Lung (tissue), 12 donors: Measurements from ENCODE around the gene LARGE1. TPM values are rescaled to one million over a fixed set of nuclear protein-coding genes. Genes with fewer than 3 reads are reported as not detected.

Experiments
- ATAC-seq: fragments of 200-7000 bp; cut with Tn5 transposase; one replicate; pipeline ENCODE4 v1.9.1; 2020; ENCODE audit warnings: moderate number of reproducible peaks; ENCODE audit not compliant: insufficient read depth, low FRiP score
- DNase-seq, 3 donors: peaks; one replicate each; pipeline ENCODE4 v3.0.0-alpha.2; 2013 to 2017
- H3K27ac ChIP-seq, 2 donors: one replicate each; pipeline ENCODE4 v1.5.1; 2013; ENCODE audit warnings: mild to moderate bottlenecking in 2 of 2, moderate library complexity in 2 of 2, control low read depth in 1 of 2, inconsistent platforms in 1 of 2, low read depth in 1 of 2, low read length in 1 of 2
- H3K27me3 ChIP-seq, 3 donors: one replicate each; pipeline ENCODE4 v1.5.1; 2013; ENCODE audit warnings: low read length in 2 of 3; ENCODE audit not compliant: control insufficient read depth in 3 of 3, insufficient read depth in 3 of 3
- H3K36me3 ChIP-seq, 4 donors: one replicate each; pipeline ENCODE4 v1.5.1; 2013; ENCODE audit warnings: low read length in 4 of 4, mild to moderate bottlenecking in 1 of 4, moderate library complexity in 1 of 4; ENCODE audit not compliant: control insufficient read depth in 4 of 4, insufficient read depth in 4 of 4
- H3K4me1 ChIP-seq, 5 donors: one replicate each; pipeline ENCODE4 v1.5.1; 2013; ENCODE audit warnings: low read length in 5 of 5, mild to moderate bottlenecking in 2 of 5, moderate library complexity in 1 of 5; ENCODE audit not compliant: control insufficient read depth in 5 of 5, insufficient read depth in 5 of 5
- H3K4me3 ChIP-seq: one replicate; pipeline ENCODE4 v1.5.1; 2013; ENCODE audit warnings: mild to moderate bottlenecking, control low read depth, moderate library complexity
- H3K9ac ChIP-seq, 2 donors: one replicate each; pipeline ENCODE4 v1.5.1; 2013; ENCODE audit warnings: low read length in 2 of 2, control low read depth in 1 of 2; ENCODE audit not compliant: insufficient read depth in 1 of 2
- H3K9me3 ChIP-seq, 4 donors: one replicate each; pipeline ENCODE4 v1.5.1; 2013; ENCODE audit warnings: low read length in 3 of 4, mild to moderate bottlenecking in 1 of 4, moderate library complexity in 1 of 4; ENCODE audit not compliant: control insufficient read depth in 4 of 4, insufficient read depth in 3 of 4
- CTCF ChIP-seq: IDR thresholded peaks from 2 replicates; pipeline ENCODE4 v1.5.1; 2012; ENCODE audit warnings: mild to moderate bottlenecking; ENCODE audit errors: control extremely low read depth, extremely low read depth
- WGBS, 2 donors: extraction: QIAGEN DNeasy Blood & Tissue Kit; methylation state at CpG; one replicate each; pipeline ENCODE4 v1.1.7; 2013; 5-methylcytosine and 5-hydroxymethylcytosine counted together
- polyA plus RNA-seq, 2 donors: library from polyadenylated mRNA; stranded (reverse); fragments of 200-250 nt; gene quantifications; one replicate each; pipeline ENCODE4 v1.2.1, GENCODE V29; 2013
- total RNA-seq, 2 donors: library from RNA; depleted of rRNA in 1 of 2; stranded (reverse); fragments of >200 nt in 1 of 2; gene quantifications; one replicate each; pipeline ENCODE4 v1.2.1, GENCODE V29; 2014 to 2021
- donor health status: control.
- donor health status: control.
- donor health status: Bipolar disorder and iron deficiency.
- donor health status: healthy.
- donor health status: DM: yes; HTN: yes; CAD: no.

LARGE1 gene
- total and polyA plus RNA-seq, 4 donors = 2.9 to 41.1 (median 15.4) TPM

GRCh38 chr22:33914699-33915098, 5.6 kb downstream of the LARGE1 start:
- Histone ChIP-seq H3K4me1 (peaks cover 4 to 24% (median 14%) of the 10 kb centered on the region in 5 donors), H3K9ac (no peak overlapping the region), H3K9me3 (no peaks in the 10 kb centered on the region), H3K27ac (no peak overlapping the region), H3K27me3 (no peaks in the 10 kb centered on the region), H3K4me3 (no peak overlapping the region), H3K36me3 (no peaks in the 10 kb centered on the region)
- 89 to 98% methylated on average over 1 of the region's 1 CpG for WGBS, 2 donors
- no peak for ATAC-seq
- no peak for TF ChIP-seq CTCF
- no peak for DNase-seq

GRCh38 chr22:33914131-33914530, 6.1 kb downstream of the LARGE1 start:
- peaks cover 2 to 29% (median 8%) of the 10 kb centered on the region in 5 donors for H3K4me1 ChIP-seq
- WGBS, 2 donors = 75 to 83% methylated on average over 2 of the region's 2 CpGs
- H3K27ac ChIP-seq = no peak overlapping the region
- DNase-seq (no peak), ATAC-seq (no peak)
- no peak overlapping the region for H3K9ac ChIP-seq
- H3K36me3 ChIP-seq = no peaks in the 10 kb centered on the region
- no peaks in the 10 kb centered on the region for H3K27me3 ChIP-seq
- no peak for TF ChIP-seq CTCF
- H3K9me3 ChIP-seq = no peaks in the 10 kb centered on the region
- H3K4me3 ChIP-seq = no peak overlapping the region

GRCh38 chr22:33913188-33913587, 7.1 kb downstream of the LARGE1 start:
- Histone ChIP-seq H3K9me3 (no peaks in the 10 kb centered on the region), H3K9ac (no peak overlapping the region), H3K36me3 (no peaks in the 10 kb centered on the region), H3K27ac (no peak overlapping the region), H3K4me3 (no peak overlapping the region), H3K4me1 (peaks cover 0 to 37% (median 4%) of the 10 kb centered on the region in 5 donors), H3K27me3 (no peaks in the 10 kb centered on the region)
- ATAC-seq (no peak), DNase-seq (no peak)
- TF ChIP-seq CTCF = no peak
- 78 to 81% methylated on average over 4 of the region's 4 CpGs for WGBS, 2 donors

- DNase-seq = no peak
- ATAC-seq = no peak
- Histone ChIP-seq H3K4me3 (no peak overlapping the region), H3K9ac (no peak overlapping the region), H3K9me3 (no peaks in the 10 kb centered on the region), H3K27me3 (no peaks in the 10 kb centered on the region), H3K4me1 (peaks cover 0 to 28% (median 2%) of the 10 kb centered on the region in 5 donors), H3K27ac (no peak overlapping the region), H3K36me3 (no peaks in the 10 kb centered on the region)
- TF ChIP-seq CTCF = no peak
- 69 to 71% methylated on average over 6 of the region's 6 CpGs for WGBS, 2 donors
Measured at GRCh38 chr22:33909911-33910310, 10.4 kb downstream of the LARGE1 start.
